Hematopoietic multipotent progenitor cell treated with erythropoietin and hydrocortisone succinate and interleukin-3 and kit ligand, for 15 days (in vitro differentiated cells): ENCODE data around the gene LRP2.
"Not testable (repeated sequence)": the region's sequence is repeated elsewhere in the genome, so short reads cannot be mapped to it uniquely, and the experiment has no call there.

ENCODE experiments used
- DNase-seq: peaks from one replicate; pipeline ENCODE4 v3.0.0-alpha.2; 2015; ENCODE audit warnings: low spot score

LRP2 gene

DNA sequence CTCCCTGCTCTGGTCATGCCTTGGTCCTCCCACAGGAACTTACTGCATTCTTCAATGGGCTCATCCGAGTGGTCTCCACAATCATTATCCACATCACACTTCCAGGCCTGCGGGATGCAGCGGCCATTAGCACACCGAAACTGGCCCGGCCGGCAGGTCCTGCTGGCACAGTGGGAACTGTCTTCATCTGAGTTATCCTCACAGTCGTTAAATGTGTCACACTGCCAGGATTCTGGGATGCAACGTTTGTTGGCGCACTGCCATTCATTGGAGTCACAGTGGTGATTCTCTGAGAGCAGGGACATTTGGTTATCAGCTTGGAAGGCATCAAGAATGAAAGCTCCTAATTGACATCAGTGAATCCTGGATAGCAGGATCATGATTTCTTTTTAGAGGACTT is 188.5 kb downstream of the LRP2 start:
- DNase-seq, result no peak

DNA sequence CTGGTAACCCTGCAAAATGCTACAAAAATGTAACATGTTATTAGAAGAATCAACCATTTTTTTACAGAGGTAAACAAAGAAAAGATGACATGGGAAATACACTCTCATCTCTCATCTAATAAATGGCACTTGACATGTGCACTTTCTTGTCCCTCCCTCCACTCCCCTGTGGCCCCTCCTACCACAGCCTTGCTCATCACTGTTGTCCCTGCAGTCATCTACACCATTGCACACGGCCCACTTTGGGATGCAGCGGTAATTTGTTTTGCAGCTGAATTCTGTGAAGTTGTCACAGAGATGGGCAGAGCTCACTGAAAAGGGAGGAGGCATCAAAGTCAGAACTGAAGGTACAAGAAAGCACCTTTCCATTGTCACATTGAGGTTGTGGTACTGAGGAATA is 189.4 kb downstream of the LRP2 start:
- DNase-seq, result no peak

DNA sequence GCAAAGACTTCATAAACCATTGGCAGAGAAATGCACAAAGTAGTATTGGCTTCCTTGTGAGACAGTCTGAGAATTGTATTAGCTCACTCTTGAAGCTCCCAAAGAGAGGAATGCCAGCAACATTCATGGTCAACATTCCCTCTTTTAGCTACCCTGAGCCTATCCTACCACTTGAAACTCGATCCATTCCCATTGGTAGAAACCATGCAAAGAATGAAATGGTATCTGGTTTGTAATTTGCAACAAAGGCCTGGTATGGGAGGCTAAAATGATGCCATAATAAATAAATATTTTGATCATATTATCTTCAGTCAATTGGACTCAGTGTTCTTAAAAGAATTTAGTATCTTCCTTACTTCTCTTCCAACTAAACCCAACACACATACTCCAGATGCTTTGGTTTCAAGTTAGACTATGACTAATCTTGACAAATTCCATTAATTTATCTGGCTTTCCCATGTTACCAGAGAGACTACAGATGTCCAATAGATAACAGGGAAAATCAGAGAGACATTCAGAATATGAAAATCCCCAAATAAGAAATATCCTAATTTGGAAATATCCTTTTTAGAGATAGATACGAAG is 190.1 kb downstream of the LRP2 start:
- no peak for DNase-seq

DNA sequence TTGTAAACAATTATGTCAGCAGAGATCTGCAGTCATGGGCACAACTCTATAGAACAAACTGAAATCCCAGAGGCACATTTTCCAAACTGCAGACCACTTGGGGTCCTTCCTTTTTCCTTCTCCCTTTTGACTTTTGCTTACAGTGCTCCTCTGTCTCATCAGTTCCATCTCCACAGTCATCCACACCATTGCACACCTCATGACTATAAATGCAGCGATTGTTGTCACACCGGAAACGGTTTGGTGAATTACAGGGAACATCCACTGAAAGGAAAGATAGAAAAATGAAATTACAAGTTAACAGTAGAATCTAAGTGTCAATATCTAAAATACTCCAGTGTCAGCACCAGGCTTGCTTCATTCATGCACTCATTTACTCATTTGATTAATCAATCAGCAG is 196.5 kb downstream of the LRP2 start:
- no peak for DNase-seq

DNA sequence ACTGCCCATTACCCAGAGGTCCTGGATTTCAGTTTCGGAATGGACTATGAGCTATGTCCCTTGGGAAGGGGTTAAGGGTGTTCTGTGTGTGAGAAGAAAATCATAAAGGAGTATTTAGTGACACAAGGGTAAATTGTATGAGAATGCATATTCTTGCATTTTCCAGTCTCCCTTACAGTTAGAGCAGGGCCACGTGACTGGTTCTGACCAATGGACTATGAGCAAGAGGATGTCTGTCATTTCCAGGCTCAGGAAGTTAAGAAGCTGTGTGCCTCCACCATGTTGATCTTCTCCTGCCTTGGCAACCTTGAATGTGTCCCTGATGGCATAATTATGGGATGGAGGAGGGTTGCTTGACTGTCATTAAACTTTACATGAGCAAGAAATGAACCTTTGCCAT is 198.0 kb downstream of the LRP2 start:
- no peak for DNase-seq

DNA sequence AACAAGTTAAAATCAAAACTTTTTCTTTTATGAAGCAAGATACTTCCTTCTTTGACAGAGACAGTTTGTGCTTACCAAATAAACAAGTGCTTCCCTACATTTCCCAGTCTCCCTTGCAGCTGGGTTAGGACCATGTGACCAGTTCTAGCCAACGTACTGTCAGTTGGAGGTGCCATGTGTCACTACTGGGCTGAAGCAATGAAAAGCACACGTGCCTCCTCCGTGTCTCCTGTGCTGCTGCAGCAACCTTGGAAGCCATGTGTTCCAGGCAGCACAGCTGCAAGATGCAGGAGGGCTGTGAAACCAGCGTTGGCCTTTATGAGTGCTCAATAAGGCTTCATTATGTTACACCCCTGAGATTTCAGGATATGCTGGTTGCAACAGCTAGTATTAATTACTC is 199.7 kb downstream of the LRP2 start:
- DNase-seq, result no peak

DNA sequence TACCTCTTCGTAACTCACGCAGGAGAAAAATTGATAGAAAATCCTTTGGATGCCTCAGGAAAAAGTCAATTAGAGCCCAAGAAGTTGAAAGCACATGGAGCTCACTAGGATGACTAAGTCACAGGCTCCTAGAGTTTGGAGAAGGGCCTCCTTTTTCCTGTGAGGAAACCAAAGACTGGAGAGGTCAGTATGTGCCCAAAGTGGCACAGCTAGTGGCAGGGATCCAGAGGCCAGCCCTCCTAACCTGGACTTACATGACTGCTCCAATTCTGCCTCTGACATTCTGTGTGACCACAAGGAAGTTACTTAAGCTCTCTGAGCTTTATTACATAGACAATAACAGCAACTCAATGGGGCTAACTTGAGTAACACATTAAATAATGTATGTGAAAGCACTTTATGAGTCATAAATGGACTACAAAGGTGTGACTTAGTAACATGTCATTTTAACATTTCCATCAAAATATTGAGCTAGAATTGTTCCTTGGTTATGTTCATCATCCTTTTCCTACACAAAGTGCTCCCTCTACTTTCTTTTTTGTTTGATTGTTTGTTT is 201.3 kb downstream of the LRP2 start:
- no peak for DNase-seq

DNA sequence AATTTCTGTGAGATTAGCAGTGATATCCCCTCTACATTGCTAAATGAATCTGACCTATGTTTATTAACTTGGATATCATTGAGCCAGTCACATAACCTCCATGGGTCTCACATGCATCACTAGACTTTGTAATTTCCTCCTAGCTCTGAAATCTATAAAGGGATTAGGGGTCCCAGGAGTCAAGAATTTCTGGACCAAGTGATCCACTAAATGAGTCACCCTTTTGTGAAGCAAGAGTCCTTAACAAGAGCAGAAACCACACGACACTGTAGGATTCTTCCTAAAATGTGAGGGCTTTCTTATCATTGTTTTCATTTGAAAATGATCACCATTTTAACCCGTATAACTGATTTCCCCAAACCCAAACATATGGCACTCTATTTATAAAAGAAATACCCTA is 202.6 kb downstream of the LRP2 start:
- no peak for DNase-seq

DNA sequence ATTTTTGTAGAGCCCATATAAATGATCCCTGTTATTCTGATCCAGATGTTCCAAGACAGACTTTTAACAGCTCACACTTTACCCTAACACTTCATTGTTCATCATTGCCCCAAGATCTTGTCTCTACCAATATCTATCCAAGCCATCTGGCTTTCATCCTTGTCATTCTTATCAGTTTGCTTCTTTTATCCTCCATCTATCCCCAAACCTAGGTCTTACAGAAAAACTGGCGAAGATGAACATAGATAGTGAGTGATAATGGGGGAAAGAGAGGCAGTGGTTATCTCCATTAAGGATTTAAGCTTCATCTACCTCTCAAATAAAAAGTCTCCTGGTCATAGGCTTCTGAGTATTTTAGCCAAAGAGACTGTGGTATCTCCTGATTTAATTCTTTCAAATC is 203.5 kb downstream of the LRP2 start:
- no peak for DNase-seq

DNA sequence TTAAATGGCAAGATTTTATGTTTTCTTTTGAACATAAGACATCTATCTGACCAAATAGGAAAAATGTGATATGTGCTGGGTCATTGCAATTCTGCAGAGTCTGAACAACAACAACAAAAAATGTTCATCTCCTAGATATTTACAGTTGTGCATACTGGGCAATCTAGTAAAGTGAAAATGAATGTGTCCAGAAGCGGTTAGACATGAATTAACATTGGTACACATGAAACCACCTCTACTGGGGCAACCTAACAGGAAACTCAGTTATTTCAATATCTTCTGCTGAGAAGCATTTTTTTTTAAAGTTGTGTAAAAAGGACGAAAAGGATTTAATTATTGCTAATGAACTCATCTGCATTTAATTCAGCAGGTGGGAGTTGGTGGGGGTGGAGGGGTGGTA is 216.1 kb downstream of the LRP2 start:
- no peak for DNase-seq

DNA sequence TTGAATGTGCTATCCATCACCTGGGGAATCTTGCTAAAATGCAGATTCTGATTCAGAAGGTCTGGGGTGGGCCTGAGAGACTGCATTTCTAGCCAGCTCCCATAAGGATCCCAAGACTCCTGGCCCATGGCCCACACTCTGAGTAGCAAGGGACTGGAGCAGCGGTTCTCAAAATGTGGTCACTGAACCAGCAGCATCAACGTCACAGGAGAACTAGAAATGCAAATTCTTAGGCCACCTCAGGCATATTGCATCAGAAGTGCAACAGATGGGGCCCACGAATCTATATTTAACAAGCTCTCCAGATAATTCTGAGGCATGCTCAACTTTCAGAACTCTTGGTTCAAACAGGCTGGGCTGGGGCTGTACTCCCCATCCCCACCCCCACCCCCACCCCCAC is 218.3 kb downstream of the LRP2 start:
- DNase-seq, result no peak

DNA sequence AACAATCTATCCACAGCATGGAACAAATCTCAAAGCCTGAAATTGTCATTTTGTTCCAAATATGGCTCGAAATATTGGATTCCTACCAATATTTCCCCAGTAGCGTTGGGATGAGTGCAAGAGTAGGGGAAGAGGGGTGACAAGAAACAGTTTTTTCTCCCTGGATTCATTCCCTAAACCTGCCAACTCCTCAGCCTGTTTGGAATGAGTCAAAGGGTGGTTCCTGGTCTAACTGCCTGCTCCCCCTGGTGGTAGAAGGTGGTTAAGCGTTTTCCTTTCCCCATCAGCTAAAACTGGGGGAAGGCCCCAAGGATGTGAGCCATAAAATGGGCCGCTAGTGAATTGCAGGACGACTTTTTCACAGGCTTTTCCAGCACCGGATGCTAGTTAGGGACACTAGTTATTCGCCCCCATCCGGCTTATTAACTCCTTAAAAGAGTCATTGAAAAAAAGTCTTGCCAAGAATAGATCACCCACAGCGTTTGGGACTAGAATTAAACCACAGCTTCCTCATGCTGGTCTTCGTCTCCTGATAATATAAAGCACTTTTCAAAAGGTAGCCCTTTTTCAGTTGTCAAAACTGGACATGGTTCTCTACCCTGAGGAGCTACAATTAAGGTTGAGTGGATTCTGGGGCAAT is 220.5 kb downstream of the LRP2 start:
- peak; percentile 58 for DNase-seq

DNA sequence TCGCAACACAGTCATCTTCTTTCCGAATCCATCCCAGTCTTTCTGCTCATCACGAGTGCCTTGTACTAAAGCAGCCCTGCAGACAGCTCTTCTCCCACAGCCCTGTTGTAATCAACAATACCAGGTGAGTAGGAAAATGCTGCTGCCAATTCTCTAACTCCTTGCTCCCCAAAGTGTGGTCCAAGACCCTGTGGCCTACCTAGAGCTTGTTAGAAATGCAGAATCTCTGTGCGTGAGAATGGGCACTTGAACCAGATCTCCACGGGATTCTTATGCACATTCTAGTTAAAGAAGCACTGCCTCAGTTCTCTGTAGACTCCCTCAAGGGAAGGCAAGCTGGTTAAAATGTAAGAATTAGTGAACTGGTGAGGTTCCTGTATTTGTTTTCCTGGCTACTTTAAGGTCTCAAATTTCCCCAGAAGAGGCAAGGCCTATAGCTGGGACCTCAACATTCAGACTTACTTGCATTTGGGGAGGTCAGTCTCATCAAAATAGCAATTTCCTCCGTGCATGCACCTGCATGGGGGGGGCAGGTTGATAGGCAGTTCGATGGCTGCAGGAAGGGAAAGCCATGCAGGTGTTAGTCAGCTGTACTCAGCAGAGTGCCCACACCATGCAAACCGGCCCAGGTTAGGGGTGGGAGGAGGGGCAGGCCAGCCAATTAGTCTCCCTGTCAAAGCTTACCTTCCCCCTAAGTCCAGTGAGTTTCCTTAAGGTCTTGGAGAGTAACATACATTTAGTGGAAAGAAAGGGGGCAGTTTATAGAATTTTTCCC is 222.2 kb downstream of the LRP2 start:
- DNase-seq, result no peak

DNA sequence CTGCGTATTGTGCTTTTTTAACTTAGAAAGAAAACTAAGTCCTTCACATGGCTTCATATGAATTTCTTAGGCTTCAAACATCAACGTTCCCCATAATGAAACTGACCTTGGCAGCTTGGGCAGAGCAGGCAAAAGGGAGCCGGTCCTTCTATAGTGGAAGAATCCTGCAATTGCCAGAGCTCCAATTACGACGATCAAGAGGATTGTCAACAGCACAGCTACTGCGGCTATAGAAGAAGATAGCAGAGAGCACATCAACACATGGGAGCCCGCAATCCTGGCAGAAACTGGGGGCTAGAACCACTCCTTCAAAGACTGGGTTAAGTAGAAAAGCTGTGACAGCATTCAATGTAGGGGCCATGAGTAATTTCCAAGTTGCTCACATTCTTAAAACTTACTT is 223.2 kb downstream of the LRP2 start:
- DNase-seq, result no peak

DNA sequence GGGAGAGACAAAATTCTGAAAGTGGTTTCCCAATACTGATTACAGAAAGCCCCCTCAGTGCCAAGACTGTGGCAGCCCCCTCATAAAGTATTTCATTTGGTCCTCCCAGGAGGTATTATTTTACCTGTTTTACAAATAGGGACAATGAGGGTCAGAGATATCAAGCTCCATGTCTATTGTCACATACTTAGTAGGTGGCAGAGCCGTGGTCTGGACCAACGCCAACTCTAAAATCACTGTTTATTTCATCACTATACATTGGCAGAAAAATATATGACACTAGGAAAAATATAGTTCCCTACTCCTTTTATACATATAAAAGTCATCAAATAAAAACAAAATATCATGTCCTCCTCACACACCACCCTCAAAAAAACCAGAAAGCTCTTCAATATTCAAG is 224.4 kb downstream of the LRP2 start:
- no peak for DNase-seq

DNA sequence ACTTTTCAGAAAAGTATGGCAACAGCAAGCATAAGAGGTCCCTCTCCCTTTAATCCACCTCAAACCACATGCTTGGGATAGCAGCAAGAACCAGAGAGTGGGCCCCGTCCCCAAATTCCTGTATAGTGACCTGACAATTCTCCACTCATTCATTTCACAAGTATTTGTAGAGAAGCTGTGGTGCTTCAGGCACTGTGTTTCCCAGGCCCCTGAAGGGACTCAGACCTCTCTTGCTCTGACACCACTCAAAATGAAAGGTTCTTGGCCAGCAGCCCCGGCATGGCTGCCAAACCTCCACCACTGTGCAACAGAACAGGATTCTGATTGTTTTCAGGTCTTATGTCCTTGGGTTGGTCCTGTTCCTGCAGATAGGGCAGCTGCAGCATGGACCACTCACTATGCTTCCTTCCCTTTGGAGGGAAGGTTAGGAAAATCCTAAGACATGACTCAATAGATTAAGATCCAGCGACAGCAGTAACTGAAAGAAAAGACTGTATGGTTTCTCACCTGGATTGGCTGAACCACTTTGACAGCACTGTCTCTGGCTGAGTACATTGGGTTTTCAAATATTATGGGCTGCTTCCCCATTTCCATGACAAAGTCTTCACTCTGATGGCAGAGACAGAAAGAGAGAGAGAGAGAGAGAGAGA is 225.3 kb downstream of the LRP2 start:
- no peak for DNase-seq

DNA sequence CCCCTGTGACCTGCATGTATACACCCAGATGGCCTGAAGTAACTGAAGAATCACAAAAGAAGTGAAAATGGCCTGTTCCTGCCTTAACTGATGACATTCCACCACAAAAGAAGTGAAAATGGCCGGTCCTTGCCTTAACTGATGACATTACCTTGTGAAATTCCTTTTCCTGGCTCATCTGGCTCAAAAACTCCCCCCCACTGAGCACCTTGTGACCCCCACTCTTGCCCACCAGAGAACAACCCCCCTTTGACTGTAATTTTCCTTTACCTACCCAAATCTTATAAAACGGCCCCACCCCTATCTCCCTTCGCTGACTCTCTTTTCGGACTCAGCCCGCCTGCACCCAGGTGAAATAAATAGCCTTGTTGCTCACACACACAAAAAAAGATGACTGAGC is 225.9 kb downstream of the LRP2 start:
- not testable (repeated sequence) for DNase-seq

DNA sequence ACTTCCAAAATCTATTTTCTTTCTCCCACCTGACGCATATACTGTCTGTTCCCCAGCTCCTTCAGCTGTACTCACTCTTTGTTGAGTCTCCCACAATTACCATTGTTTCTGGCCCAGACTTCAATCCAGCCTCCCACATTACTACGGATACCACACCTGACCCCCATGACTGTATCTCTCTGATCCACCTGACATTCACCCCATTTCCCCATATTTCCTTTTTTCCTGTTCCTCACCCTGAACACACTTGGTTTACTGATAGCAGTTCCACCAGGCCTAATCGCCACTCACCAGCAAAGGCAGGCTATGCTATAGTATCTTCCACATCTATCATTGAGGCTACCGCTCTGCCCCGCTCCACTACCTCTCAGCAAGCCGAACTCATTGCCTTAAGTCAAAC is 228.1 kb downstream of the LRP2 start:
- not testable (repeated sequence) for DNase-seq

DNA sequence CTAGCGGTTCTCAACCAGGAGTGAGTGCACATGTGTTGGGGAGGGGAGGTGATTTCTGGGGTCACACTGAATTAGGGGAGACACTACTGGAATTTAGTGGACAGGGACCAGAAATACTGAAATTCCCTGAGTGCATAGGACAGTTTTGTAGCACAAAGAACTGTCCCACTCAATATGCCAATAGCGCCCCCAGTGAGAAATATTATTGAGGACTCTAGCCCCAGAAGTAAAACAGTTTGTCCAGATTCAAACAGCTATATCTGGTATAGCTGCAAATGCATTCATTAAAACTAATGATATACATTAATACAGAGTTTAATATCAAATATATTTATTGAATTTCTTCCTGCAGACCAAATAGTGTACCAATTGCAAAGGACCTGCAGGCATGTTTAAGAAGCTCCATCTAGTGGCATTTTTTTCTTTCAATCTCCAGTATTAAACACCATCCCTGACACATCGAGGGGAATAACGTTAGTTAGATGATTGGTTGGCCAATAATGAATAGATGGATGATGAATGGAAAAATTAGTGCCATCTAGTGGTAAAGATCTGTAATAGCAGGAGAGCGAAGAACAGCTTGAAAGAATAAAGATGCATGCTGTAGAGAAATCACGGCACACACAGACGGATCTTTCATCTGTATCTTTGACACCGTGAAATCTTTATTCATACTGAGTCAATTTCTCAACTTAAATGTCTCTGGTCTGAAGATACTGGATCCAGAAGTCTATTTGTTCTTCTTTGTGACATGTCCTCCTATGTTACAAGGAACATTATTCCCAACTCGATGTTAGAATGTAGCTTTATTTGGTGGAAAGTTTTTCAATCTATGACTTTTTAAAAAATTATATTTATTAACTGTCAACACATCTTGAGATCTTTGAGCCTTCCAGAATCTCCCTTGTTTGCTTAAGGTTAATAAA is 230.5 kb downstream of the LRP2 start:
- DNase-seq, result peak; percentile 52

DNA sequence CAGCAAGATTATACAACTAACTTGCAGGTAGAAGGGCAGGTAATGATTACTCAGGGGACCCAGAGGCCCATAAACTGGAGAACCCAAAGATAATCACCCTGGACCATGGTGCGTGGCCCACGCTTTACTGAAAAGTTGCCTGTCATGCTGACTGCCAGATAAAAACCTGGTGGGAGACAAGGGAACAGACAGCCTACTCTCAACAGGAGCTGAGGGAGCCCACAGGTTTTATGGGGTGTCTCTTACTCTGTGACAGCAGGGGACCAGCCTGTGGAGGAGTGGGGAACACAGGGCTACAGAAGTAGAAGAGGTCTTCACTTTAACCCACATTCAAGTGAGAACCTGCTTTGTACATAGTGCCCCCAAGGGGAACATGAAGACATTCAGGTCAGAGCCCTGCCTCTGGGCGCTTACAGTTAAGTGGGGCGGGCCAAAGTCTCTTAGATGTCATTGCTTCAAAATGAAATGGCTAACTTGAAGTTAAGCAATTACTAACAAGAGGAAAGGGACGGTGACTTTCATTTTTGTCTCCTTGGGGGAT is 232.6 kb downstream of the LRP2 start:
- no peak for DNase-seq

DNA sequence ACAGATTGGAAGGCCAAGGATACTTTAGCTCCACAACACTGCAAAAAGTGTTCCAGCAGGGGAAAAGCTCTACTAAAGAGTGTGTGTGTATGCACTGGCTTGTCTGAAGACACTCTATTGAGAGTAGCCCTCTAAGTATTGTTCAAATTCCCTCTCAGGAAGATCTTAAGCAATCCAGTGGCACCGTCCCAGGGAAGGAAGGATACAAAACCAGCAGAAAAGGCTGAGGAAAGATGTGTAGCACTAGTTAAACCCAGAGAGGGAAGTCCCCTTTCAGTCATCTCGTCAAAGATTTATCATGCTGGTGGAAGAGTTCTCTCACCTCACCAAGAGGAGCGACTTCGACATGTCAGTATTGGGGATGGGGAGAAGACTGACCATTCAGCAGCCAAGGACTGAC is 242.5 kb downstream of the LRP2 start:
- no peak for DNase-seq
